Measurements from ENCODE around the gene PRKAR1B.

The PRKAR1B gene

GRCh38 chr7:691361-692045, 35.6 kb downstream of the PRKAR1B start:
- no peak for DNase-seq

- no peak for DNase-seq
Measured at GRCh38 chr7:690478-691360, 36.4 kb downstream of the PRKAR1B start.

GRCh38 chr7:685540-685939, 41.5 kb downstream of the PRKAR1B start:
- DNase-seq: no peak

GRCh38 chr7:684416-684815, 42.7 kb downstream of the PRKAR1B start:
- no peak for DNase-seq

GRCh38 chr7:683526-684205, 43.4 kb downstream of the PRKAR1B start:
- DNase-seq: no peak

- no peak for DNase-seq
Measured at GRCh38 chr7:682810-683209, 44.3 kb downstream of the PRKAR1B start.

- DNase-seq: no peak
Measured at GRCh38 chr7:681551-682307, 45.4 kb downstream of the PRKAR1B start.

- no peak for DNase-seq
Measured at GRCh38 chr7:680411-681127, 46.5 kb downstream of the PRKAR1B start.

- no peak for DNase-seq
Measured at GRCh38 chr7:676972-677385, 50.1 kb downstream of the PRKAR1B start.

GRCh38 chr7:676246-676971, 50.7 kb downstream of the PRKAR1B start:
- no peak for DNase-seq

- no peak for DNase-seq
Measured at GRCh38 chr7:674454-675410, 52.3 kb downstream of the PRKAR1B start.

- no peak for DNase-seq
Measured at GRCh38 chr7:673681-674453, 53.2 kb downstream of the PRKAR1B start.

GRCh38 chr7:672891-673290, 54.2 kb downstream of the PRKAR1B start:
- DNase-seq: no peak

GRCh38 chr7:671415-672042, 55.6 kb downstream of the PRKAR1B start:
- no peak for DNase-seq

- DNase-seq: no peak
Measured at GRCh38 chr7:670501-671390, 56.3 kb downstream of the PRKAR1B start.

- no peak for DNase-seq
Measured at GRCh38 chr7:668958-669357, 58.1 kb downstream of the PRKAR1B start.

- DNase-seq: no peak
Measured at GRCh38 chr7:668139-668931, 58.7 kb downstream of the PRKAR1B start.

All from NCI-H446 (cell line).